ENCODE measurements around the gene CEMIP.

DNA sequence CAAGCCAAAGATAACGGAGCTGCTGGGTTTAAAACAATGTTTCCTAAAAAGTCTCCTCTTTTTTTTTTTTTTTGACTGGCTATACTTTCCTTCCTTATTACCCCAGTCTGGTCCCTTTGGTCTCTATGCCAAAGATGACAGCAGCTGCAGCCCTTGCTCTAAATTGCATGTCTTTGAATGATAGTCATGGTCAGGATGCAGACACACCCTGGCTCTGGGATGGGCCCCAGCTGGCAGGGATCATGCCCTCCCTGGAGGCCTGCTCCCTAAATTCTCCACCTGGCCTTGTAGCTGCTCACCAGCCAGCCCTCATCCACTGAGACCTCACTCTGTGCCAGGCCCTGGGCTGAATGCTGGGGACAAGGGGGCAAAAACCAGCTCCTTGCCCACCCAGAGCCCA, 114.6 kb downstream of the CEMIP start:
- no peak for TF ChIP-seq POLR2AphosphoS5 (IDR thresholded peaks at IDR 0.05)
- TF ChIP-seq, protein P1, sequence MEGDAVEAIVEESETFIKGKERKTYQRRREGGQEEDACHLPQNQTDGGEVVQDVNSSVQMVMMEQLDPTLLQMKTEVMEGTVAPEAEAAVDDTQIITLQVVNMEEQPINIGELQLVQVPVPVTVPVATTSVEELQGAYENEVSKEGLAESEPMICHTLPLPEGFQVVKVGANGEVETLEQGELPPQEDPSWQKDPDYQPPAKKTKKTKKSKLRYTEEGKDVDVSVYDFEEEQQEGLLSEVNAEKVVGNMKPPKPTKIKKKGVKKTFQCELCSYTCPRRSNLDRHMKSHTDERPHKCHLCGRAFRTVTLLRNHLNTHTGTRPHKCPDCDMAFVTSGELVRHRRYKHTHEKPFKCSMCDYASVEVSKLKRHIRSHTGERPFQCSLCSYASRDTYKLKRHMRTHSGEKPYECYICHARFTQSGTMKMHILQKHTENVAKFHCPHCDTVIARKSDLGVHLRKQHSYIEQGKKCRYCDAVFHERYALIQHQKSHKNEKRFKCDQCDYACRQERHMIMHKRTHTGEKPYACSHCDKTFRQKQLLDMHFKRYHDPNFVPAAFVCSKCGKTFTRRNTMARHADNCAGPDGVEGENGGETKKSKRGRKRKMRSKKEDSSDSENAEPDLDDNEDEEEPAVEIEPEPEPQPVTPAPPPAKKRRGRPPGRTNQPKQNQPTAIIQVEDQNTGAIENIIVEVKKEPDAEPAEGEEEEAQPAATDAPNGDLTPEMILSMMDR (IDR thresholded peaks at IDR 0.05) = no peak

Data from breast epithelium (tissue), 3 donors.